ENCODE measurements around the gene TCF4.

Gene TCF4

DNA sequence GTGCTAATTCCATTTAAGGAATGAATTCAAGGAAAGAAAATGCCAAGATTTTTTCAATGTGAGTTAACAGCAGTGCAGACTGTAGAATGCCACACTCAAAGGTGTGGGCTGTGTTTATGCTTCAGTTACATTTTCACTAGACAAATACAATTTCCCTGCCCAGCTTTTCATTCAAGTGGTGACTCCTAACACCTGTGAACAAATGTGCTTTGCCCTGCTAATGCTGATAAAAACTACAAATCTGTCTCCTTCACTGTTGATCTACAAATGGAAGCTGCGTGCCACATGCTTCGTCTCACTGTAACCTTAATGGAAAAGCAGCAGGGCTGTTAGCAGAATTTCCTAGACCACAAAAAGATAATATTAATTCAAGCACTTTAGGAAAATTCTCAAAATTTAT, 19.8 kb upstream of the TCF4 start:
- no peaks in the 10 kb centered on the region for H3K27me3 ChIP-seq (ENCODE audit: insufficient read depth, low read length, poor library complexity, severe bottlenecking)
- H3K79me2 ChIP-seq (ENCODE audit: insufficient read depth, low read length), result no peaks in the 10 kb centered on the region
- H3K4me1 ChIP-seq (ENCODE audit: insufficient read depth, low read length, poor library complexity, severe bottlenecking), result no peaks in the 10 kb centered on the region
- H3F3A ChIP-seq (ENCODE audit: low read depth), result no peaks in the 10 kb centered on the region
- H3K36me3 ChIP-seq (ENCODE audit: insufficient read depth, low read length), result no peaks in the 10 kb centered on the region
- no peaks in the 10 kb centered on the region for H3K9me3 ChIP-seq (ENCODE audit: insufficient read depth, low read depth, low read length)
- no peak overlapping the region for H3K4me3 ChIP-seq (ENCODE audit: low read length, poor library complexity, severe bottlenecking)
- no peak overlapping the region for H2AFZ ChIP-seq (ENCODE audit: low read length)
- H3K4me2 ChIP-seq (ENCODE audit: low read depth, low read length, poor library complexity, severe bottlenecking), result no peak overlapping the region
- no peak overlapping the region for H3K9ac ChIP-seq (ENCODE audit: low read depth, low read length, poor library complexity, severe bottlenecking)
- H4K20me1 ChIP-seq (ENCODE audit: insufficient read depth, low read length, poor library complexity, severe bottlenecking), result no peaks in the 10 kb centered on the region
- no peak for TF ChIP-seq EZH2phosphoT487 (IDR thresholded peaks at IDR 0.05; ENCODE audit: borderline replicate concordance)
- no peaks in the 10 kb centered on the region for H3K9me2 ChIP-seq (replicated peaks; ENCODE audit: low read depth, low read length)

DNA sequence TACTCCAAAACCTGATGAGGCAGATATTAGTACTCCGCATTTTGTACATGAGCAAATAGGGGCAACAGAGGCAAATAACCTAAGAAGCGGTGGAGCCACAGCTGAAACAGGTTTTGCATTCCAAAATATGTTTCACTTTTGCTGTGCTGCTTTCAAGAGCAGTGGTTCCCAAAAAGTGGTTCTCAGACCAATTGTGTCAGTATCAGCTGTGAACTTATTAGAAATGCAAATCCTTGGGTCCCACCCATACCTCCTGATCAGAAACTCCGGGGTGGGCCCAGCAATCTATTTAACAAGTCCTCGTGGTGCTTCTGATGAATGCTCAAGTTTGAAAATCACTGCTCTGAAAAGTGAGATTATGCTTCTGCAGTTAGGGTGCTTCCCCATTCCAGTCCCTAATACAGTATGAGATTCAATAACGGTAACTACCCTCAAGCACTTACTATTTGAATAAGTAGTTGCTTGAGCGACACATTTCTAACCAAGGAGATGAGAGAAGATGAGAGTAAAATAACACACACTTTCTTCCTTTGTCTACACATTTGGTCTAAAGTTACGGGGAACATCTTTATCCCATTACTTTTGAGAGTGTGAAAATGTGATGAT, 17.8 kb upstream of the TCF4 start:
- no peak overlapping the region for H3K9ac ChIP-seq (ENCODE audit: low read depth, low read length, poor library complexity, severe bottlenecking)
- no peaks in the 10 kb centered on the region for H4K20me1 ChIP-seq (ENCODE audit: insufficient read depth, low read length, poor library complexity, severe bottlenecking)
- H3K9me2 ChIP-seq (replicated peaks; ENCODE audit: low read depth, low read length), result no peaks in the 10 kb centered on the region
- no peaks in the 10 kb centered on the region for H3K9me3 ChIP-seq (ENCODE audit: insufficient read depth, low read depth, low read length)
- no peaks in the 10 kb centered on the region for H3K4me1 ChIP-seq (ENCODE audit: insufficient read depth, low read length, poor library complexity, severe bottlenecking)
- no peak overlapping the region for H3K4me2 ChIP-seq (ENCODE audit: low read depth, low read length, poor library complexity, severe bottlenecking)
- no peak for TF ChIP-seq EZH2phosphoT487 (IDR thresholded peaks at IDR 0.05; ENCODE audit: borderline replicate concordance)
- TF ChIP-seq, protein P1, sequence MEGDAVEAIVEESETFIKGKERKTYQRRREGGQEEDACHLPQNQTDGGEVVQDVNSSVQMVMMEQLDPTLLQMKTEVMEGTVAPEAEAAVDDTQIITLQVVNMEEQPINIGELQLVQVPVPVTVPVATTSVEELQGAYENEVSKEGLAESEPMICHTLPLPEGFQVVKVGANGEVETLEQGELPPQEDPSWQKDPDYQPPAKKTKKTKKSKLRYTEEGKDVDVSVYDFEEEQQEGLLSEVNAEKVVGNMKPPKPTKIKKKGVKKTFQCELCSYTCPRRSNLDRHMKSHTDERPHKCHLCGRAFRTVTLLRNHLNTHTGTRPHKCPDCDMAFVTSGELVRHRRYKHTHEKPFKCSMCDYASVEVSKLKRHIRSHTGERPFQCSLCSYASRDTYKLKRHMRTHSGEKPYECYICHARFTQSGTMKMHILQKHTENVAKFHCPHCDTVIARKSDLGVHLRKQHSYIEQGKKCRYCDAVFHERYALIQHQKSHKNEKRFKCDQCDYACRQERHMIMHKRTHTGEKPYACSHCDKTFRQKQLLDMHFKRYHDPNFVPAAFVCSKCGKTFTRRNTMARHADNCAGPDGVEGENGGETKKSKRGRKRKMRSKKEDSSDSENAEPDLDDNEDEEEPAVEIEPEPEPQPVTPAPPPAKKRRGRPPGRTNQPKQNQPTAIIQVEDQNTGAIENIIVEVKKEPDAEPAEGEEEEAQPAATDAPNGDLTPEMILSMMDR (conservative IDR thresholded peaks at IDR 0.05; ENCODE audit: low read length), result no peak
- no peaks in the 10 kb centered on the region for H3F3A ChIP-seq (ENCODE audit: low read depth)
- no peak overlapping the region for H2AFZ ChIP-seq (ENCODE audit: low read length)
- H3K79me2 ChIP-seq (ENCODE audit: insufficient read depth, low read length), result no peaks in the 10 kb centered on the region
- no peak overlapping the region for H3K4me3 ChIP-seq (ENCODE audit: low read length, poor library complexity, severe bottlenecking)
- H3K36me3 ChIP-seq (ENCODE audit: insufficient read depth, low read length), result no peaks in the 10 kb centered on the region
- no peaks in the 10 kb centered on the region for H3K27me3 ChIP-seq (ENCODE audit: insufficient read depth, low read length, poor library complexity, severe bottlenecking)

DNA sequence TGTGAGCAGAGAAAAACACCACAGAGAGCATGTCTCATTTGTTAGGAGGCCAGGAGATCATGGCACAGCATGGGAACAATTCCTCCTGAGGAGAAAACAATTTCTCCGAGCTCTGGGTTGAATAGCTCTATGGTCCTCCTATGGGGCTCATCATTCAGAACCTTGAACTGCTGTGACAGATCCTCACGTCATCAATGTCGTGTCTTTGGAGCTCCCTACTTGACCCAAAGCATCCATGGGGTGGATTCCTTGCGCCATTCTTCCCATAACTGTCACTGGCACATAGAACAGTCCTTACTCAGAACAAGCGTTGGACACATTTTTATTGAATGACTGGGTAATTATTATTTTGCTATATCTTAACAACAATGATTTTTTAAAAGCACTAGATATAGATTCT, 15.8 kb upstream of the TCF4 start:
- no peak overlapping the region for H3K9ac ChIP-seq (ENCODE audit: low read depth, low read length, poor library complexity, severe bottlenecking)
- TF ChIP-seq EZH2phosphoT487 (IDR thresholded peaks at IDR 0.05; ENCODE audit: borderline replicate concordance), result no peak
- TF ChIP-seq, protein P1 (conservative IDR thresholded peaks at IDR 0.05; ENCODE audit: low read length), result no peak
- H2AFZ ChIP-seq (ENCODE audit: low read length), result no peak overlapping the region
- no peaks in the 10 kb centered on the region for H3K9me3 ChIP-seq (ENCODE audit: insufficient read depth, low read depth, low read length)
- no peaks in the 10 kb centered on the region for H3K36me3 ChIP-seq (ENCODE audit: insufficient read depth, low read length)
- H3K79me2 ChIP-seq (ENCODE audit: insufficient read depth, low read length), result no peaks in the 10 kb centered on the region
- H3K27me3 ChIP-seq (ENCODE audit: insufficient read depth, low read length, poor library complexity, severe bottlenecking), result no peaks in the 10 kb centered on the region
- H3K9me2 ChIP-seq (replicated peaks; ENCODE audit: low read depth, low read length), result no peaks in the 10 kb centered on the region
- no peak overlapping the region for H3K4me2 ChIP-seq (ENCODE audit: low read depth, low read length, poor library complexity, severe bottlenecking)
- no peaks in the 10 kb centered on the region for H3F3A ChIP-seq (ENCODE audit: low read depth)
- no peaks in the 10 kb centered on the region for H4K20me1 ChIP-seq (ENCODE audit: insufficient read depth, low read length, poor library complexity, severe bottlenecking)
- H3K4me1 ChIP-seq (ENCODE audit: insufficient read depth, low read length, poor library complexity, severe bottlenecking), result no peaks in the 10 kb centered on the region
- no peak overlapping the region for H3K4me3 ChIP-seq (ENCODE audit: low read length, poor library complexity, severe bottlenecking)

DNA sequence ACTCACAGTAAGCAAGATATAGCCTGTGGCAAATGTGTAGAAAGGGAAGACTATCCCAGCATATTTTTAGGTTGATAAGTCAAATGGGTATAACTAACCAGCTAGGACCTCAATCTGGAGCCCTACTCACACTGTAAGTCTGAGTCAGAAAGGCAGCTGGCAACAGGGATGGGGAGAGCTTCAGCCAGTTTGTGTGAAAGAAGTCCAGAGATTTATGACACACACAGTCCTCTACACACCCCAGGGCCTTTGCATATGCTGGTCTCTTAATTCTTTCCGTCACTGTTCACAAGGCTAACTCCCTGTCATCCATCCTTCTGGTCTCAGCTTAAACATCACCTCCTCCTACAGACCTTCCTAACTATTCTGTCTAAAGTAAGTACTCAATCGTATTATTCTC, 5.9 kb upstream of the TCF4 start:
- H3K9me3 ChIP-seq (ENCODE audit: insufficient read depth, low read depth, low read length), result no peaks in the 10 kb centered on the region
- no peak overlapping the region for H2AFZ ChIP-seq (ENCODE audit: low read length)
- no peaks in the 10 kb centered on the region for H3F3A ChIP-seq (ENCODE audit: low read depth)
- no peaks in the 10 kb centered on the region for H3K36me3 ChIP-seq (ENCODE audit: insufficient read depth, low read length)
- peaks cover 7% of the 10 kb centered on the region for H3K79me2 ChIP-seq (ENCODE audit: insufficient read depth, low read length)
- peaks cover 22% of the 10 kb centered on the region for H3K27me3 ChIP-seq (ENCODE audit: insufficient read depth, low read length, poor library complexity, severe bottlenecking)
- H3K9me2 ChIP-seq (replicated peaks; ENCODE audit: low read depth, low read length), result 0 out of 2 replicates have a peak, but pooled peaks cover 5% of the 10 kb centered on the region
- H3K4me2 ChIP-seq (ENCODE audit: low read depth, low read length, poor library complexity, severe bottlenecking), result no peak overlapping the region
- H4K20me1 ChIP-seq (ENCODE audit: insufficient read depth, low read length, poor library complexity, severe bottlenecking), result no peaks in the 10 kb centered on the region
- no peak overlapping the region for H3K4me3 ChIP-seq (ENCODE audit: low read length, poor library complexity, severe bottlenecking)
- H3K4me1 ChIP-seq (ENCODE audit: insufficient read depth, low read length, poor library complexity, severe bottlenecking), result no peaks in the 10 kb centered on the region
- no peak for TF ChIP-seq EZH2phosphoT487 (IDR thresholded peaks at IDR 0.05; ENCODE audit: borderline replicate concordance)
- TF ChIP-seq, protein P1 (conservative IDR thresholded peaks at IDR 0.05; ENCODE audit: low read length), result no peak
- no peak overlapping the region for H3K9ac ChIP-seq (ENCODE audit: low read depth, low read length, poor library complexity, severe bottlenecking)

Data from Loucy (cell line).